Measurements from ENCODE around the gene FAM209B.

DNA sequence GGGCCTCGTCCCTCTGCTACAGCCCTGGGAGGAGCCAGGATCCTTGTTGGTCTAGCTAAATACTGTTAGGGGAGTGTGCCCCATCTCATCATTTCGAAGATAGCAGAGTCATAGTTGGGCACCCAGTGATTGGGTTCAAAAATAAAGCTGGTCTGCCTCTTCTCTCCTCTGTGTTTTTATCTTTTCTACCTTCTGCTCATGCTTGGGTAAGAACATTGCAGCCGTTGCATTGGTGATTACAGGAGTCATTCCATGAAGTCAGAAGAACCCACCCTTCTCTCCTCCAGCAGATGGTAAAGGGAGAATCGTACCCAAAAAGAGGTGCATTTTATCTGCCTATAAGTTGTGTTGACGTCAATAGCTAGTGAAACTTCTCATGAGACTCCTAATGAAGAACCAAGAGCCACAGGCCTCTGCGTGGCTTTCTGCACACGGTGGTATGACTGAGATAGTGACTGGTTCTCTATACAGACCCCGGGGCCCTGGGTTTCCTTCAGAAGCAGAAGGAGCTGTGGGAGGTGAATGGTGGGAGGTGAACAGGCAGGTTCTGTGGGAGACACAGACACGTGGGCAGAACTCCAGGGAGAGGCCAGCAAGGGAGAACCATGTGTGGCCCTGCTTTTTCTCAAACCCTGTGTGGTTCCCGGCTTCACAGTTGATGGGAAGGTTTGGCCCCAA is 14.2 kb upstream of the FAM209B start:
- no peak for TF ChIP-seq EP300 (IDR thresholded peaks at IDR 0.05)
- TF ChIP-seq, protein P1, sequence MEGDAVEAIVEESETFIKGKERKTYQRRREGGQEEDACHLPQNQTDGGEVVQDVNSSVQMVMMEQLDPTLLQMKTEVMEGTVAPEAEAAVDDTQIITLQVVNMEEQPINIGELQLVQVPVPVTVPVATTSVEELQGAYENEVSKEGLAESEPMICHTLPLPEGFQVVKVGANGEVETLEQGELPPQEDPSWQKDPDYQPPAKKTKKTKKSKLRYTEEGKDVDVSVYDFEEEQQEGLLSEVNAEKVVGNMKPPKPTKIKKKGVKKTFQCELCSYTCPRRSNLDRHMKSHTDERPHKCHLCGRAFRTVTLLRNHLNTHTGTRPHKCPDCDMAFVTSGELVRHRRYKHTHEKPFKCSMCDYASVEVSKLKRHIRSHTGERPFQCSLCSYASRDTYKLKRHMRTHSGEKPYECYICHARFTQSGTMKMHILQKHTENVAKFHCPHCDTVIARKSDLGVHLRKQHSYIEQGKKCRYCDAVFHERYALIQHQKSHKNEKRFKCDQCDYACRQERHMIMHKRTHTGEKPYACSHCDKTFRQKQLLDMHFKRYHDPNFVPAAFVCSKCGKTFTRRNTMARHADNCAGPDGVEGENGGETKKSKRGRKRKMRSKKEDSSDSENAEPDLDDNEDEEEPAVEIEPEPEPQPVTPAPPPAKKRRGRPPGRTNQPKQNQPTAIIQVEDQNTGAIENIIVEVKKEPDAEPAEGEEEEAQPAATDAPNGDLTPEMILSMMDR (IDR thresholded peaks at IDR 0.05): no peak
